GOT3 (cell line): Measurements from ENCODE around the gene PCK2.

Experiments
- DNase-seq: peaks from one replicate; lab custom pipeline; 2025; ENCODE audit warnings: mixed read lengths; lab: John Stamatoyannopoulos, UW

The PCK2 gene

DNA sequence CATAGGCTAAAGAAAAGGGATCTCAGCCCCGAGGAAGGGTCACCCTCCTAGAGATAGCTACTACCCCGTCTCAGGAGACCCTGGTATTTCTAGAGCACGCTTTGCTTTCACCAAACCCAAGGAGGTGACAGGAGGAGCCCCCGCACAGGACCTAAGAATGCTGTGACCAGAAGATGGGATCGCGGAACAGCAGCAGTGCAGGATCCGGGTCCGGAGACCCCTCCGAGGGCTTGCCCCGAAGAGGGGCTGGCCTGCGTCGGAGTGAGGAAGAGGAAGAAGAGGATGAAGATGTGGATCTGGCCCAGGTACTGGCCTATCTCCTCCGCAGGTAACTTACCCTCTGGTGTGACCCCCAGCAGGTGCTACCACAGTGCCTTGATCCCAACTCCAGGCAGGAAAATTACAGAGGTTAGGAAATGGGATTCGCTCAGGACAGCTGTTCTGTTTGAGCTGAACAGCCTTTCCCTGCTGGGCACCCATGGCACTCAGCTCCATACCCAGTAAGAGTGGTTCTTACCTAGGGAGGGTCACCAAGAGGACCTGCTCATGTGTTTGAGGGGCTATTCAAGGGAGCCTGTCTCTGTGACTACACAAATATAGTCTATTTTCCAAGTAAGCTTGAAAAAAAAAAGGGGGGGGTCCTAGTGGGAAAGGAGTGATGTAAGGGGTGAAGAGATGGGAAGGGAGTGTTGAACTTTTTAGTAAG is 21.5 kb downstream of the PCK2 start:
- no peak for DNase-seq

DNA sequence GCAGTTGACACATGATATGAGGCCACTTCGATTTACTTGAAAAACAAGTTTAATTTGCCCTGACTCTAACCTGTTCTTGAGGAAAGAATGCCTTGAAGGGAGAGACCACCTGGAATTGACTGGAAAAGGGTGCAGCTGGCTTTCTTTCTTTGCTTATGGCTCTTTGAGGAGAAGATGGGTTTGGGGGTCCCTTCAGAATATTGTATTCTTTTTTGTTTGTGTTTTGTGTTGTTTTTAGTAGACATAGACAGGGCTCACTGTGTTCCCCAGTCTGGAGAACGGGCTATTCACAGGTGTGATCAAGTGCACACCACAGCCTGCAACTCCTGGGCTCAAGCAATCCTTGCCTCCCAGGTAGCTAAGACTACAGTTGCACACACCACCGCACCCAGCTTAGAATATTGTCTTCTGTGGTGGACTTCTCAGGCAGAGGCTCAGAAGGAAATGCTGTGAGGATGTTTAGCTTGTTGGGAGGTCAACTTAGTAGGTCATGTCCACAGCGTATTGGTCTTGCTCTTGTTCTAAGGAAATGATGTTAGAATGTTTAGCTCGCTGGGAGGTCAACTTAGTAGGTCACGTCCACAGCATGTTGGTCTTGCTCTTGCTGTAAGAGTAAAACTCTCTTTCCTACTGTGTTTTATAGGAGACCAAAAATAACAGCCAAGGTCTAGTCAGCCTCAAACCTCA is 22.2 kb downstream of the PCK2 start:
- DNase-seq, result no peak

- no peak for DNase-seq
Measured at GRCh38 chr14:24117179-24117578, 23.1 kb downstream of the PCK2 start.

DNA sequence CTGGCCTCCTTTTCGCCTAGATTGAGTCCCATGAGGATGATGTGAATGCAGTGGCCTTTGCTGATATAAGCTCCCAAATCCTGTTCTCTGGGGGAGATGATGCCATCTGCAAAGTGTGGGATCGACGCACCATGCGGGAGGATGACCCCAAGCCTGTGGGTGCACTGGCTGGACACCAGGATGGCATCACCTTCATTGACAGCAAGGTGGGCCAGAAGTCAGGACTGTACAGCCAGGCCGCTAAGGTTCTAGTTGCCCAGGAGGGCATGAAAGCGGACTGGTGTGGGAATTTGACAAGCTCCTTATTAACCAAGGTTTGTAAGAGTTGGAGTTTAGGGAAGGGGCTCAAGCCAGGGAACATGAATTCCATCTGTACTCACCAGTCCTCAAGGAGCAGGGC is 25.6 kb downstream of the PCK2 start:
- DNase-seq, result no peak

- no peak for DNase-seq
Measured at GRCh38 chr14:24121210-24121609, 27.1 kb downstream of the PCK2 start.

GRCh38 chr14:24122416-24122815 is 28.3 kb downstream of the PCK2 start:
- DNase-seq, result no peak

DNA sequence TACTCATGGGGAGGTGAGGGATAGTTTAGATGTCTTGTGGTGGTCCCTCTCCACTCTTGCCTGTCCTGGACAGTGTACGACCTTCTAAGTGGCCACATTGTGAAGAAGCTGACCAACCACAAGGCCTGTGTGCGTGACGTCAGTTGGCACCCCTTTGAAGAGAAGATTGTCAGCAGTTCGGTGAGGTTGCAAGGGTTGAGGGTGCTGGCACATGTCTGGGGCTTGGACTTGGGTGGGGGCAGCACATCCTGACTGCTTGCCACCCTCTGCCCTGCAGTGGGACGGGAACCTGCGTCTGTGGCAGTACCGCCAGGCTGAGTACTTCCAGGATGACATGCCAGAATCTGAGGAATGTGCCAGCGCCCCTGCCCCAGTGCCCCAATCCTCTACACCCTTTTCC is 28.8 kb downstream of the PCK2 start:
- DNase-seq, result no peak

- DNase-seq, result no peak
Measured at GRCh38 chr14:24123424-24124417, 29.6 kb downstream of the PCK2 start.

DNA sequence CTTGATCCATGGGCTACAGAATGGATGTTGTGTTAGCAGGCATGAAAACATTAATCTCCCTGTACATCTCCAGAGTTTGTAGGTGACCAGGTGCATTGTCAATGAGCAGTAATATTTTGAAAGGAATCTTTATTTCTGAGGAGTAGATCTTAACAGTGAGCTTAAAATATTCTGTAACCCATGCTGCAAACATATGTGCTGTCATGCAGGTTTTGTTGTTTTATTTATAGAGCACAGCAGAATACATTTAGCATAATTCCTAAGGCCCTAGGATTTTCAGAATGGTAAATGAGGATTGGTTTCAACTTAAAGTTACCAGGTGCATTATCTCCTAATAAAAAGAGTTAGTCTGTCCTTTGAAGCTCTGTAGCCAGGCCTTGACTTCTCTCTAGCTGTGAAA is 32.8 kb downstream of the PCK2 start:
- DNase-seq, result no peak

DNA sequence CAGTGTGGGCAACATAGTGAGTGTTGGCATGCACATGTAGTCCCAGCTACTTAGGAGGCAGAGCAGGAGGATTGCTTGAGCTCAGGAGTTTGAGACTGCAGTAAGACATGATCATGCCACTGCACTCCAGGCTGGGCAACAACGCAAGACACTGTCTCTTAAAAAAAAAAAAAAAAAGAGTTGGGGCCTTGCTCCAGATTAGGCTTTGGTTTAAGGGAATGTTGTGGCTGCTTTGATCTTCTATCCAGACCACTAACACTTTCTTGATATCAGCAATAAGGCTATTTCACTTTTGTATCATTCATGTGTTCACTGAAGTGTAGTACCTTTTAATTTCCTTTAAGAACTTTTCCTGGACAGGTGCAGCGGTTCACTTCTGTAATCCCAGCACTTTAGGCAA is 33.6 kb downstream of the PCK2 start:
- no peak for DNase-seq

DNA sequence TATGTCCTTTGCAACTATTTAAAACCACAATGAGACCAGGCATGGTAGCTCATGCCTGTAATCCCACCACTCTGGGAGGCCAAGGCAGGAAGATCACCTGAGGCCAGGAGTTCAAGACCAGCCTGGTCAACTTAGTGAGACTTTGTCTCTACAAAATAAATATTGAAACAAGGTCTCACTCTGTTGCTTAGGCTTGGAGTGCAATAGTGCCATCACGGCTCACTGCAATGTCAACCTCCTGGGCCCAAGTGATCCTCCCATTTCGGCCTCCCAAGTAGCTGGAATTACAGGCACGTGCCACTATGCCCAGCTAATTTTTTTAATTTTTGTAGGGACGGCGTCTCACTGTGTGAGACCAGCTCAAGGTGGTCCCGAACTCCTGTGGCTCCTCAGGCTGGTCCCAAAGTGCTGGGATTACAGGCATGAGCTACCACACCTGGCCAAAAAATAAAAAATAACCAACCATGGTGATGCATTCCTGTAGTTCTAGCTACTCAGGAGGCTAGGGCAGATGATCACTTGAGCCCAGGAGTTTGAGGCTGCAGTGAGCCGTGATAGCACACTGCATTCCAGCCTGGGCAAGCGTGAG is 35.4 kb downstream of the PCK2 start:
- DNase-seq, result no peak

GRCh38 chr14:24130380-24130716 is 36.2 kb downstream of the PCK2 start, which contains the start of gene FITM1:
Gene FITM1 (plus strand): TSS chr14:24130659. CDS start chr14:24131564, 905 bp downstream.
- DNase-seq, result no peak

DNA sequence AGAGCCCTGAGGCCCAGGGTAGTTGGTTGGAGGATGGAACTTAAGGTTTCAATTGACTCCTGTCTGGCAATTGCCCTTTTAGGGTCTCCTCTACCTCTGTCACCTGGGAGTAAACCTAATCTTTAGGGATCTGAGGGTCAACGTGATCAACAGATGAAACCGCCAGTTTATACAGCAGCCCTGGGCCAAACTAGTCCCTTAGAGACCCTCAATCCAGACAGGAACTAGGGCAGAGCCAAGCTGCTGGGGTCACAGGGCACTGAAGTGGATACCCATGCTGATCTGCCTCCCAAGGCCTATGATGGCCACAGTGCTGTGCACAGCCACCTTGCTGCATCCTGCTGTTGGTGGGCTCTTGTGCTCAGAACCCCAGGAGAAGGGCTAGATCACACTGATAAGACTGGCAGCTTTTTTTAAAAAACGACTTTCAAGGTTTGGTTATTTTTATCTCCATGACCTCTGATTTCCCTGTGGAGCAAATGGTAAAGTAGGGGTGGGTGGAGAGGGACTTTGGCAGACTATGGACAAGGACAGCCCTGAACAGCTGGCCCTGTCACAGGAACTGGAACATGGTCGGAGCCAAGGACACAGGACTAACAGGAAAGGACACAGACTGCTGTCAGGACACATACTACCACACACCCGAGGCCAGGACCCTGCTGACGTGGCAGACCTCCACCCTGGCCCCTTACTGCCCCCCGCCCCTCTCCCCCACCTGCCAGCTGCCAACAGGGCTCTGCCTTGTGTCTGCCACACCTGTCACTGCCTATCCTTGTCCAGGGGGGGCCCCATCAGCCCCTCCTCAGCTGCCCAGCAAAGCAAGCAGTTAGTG is 36.8 kb downstream of the PCK2 start:
- no peak for DNase-seq

DNA sequence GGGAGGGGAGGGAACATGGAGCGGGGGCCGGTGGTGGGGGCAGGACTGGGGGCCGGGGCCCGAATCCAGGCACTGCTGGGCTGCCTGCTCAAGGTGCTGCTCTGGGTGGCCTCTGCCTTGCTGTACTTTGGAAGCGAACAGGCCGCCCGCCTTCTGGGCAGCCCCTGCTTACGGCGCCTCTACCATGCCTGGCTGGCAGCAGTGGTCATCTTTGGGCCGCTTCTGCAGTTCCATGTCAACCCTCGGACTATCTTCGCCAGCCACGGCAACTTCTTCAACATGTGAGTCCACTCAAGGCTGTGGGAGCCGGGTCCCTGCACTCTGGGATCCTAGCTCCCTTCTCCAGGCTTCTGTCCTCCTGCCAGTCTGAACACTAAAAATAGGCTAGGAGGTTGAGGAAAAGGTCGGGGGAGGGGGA is 37.4 kb downstream of the PCK2 start:
- DNase-seq, result no peak

DNA sequence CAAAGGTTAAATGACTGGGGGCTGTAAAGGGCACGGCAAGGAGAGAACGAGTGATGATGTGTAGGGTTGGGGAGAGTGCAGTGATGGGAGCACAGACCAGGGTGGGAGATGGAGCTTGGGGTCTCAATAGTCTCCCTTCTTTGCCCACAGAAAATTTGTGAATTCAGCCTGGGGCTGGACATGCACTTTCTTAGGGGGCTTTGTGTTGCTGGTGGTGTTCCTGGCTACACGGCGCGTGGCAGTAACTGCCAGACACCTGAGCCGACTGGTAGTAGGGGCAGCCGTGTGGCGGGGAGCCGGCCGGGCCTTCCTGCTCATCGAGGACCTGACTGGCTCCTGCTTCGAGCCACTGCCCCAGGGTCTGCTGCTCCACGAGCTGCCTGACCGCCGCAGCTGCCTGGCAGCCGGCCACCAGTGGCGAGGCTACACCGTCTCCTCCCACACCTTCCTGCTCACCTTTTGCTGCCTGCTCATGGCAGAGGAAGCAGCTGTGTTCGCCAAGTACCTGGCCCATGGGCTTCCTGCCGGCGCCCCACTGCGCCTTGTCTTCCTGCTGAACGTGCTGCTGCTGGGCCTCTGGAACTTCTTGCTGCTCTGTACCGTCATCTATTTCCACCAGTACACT is 38.1 kb downstream of the PCK2 start:
- DNase-seq, result no peak

DNA sequence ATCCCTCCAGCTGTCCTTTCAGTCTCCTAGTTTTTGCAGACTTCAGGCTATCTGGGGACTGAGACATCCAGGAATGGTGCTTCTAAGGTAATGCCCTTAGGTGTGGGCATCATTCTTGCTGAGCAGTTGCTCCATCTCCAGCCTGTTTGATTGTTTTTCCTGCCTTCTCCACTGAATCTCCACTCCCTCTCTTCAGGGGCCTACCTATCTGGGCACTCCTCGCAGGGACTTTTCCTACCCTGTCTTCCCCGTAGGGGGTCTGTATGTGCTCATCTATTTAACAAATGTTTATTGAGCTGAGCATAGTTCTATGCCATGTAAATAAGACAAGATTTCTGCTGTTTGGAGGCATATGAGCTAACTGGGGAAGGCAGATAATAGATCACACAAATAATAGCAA is 38.9 kb downstream of the PCK2 start:
- DNase-seq, result no peak

- DNase-seq, result no peak
Measured at GRCh38 chr14:24133735-24134134, 39.6 kb downstream of the PCK2 start.

- DNase-seq, result no peak
Measured at GRCh38 chr14:24135584-24135833, 41.4 kb downstream of the PCK2 start.

DNA sequence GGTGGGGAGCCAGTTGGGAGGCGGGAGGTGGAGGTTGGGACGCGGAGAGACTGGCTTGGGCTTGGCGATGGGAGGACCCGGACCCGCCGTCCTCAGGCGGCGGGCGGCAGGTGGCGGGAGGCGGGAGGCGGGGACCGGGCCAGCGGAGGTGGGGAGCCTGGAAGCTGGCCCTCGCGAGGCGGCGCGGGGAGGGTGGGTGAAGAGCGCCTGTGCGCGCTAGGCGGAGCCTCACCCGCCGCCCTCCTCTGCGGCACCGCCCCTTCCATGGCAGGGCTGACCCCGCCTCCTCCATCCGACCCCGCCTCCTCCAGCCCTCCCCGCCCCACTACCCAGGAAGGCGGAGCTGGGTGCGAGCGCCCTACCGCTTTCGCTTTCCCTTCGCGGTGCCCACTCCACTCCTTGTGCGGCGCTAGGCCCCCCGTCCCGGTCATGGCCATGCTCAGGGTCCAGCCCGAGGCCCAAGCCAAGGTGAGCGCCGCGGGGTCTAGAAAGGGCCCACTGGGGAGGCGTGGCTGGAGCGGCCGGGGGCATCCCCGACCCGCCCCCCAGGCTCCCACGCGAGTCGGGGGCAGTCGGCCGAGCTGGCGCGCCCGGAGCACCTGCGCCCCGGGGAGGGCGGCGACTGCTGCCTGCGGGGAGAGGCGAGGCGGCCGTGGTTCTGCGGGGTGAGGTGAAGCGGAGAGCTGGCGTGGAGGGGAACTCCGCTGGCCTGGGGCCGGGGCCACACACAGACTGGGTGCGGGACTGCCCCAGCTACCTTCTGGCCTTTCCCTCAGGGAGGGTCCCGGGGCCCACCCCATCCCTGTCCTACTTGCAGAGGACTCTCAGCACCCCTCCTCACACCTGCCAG is 41.9 kb downstream of the PCK2 start, which contains the start of gene PSME1:
Gene PSME1, plus strand, starts transcription at position 361 of the 850 bp plus-strand sequence. Its CDS starts 69 bp downstream, at position 430.
- DNase-seq, result peak; percentile 51
